GM19455 (cell line): ENCODE data around the gene RASGEF1C.
"Not testable (repeated sequence)": the region's sequence is repeated elsewhere in the genome, so short reads cannot be mapped to it uniquely, and the experiment has no call there.

Source experiments
- ATAC-seq: cut with Tn5 transposase; IDR thresholded peaks from one replicate; pipeline ENCODE4 v1.9.1; 2021; ENCODE audit not compliant: unreplicated experiment

Gene RASGEF1C

GRCh38 chr5:180137401-180138213 lies 71.4 kb downstream of the RASGEF1C start:
- ATAC-seq = no peak

DNA sequence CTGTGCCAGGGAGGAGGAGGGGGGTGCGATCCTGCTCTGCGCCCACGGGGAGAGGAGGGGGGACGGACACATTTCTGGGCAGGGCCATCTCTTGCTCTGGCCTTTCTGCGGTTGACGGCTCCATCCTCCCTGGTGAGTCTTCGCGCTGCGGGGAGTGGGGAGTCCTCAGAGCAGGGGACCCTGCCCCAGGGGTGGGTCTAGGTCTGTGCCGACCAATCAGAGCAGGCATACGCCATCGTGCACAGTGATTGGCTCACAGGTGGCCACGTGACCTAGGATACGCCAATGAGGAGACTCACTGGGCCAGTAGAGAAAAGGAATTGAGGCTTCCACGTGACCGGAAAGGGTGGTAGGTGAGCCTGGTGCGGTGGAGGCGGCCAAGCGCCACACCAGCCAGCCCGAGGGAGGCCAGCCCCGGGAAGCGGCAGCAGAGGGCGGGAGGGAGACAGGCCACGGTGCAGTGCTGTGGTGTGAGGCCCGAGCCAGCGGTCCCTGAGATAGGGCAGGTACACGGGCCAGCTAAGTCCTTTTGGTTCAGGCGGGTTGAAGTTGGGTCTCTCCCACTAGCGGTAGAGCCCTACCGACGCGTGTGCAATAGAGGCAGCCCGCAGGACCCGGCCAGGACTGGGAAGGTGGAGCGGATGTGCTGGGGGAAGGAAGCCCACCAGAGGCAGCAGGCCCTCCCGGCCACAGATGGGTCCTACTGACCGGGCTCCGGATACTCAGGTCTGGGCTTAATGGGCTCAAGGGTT lies 72.2 kb downstream of the RASGEF1C start:
- ATAC-seq = no peak

GRCh38 chr5:180135967-180136629 lies 72.9 kb downstream of the RASGEF1C start:
- no peak for ATAC-seq

GRCh38 chr5:180135128-180135955 lies 73.7 kb downstream of the RASGEF1C start:
- no peak for ATAC-seq

GRCh38 chr5:180133971-180134508 lies 75.0 kb downstream of the RASGEF1C start:
- no peak for ATAC-seq

- ATAC-seq = no peak
Observed at GRCh38 chr5:180133551-180133950, 75.5 kb downstream of the RASGEF1C start.

- ATAC-seq = no peak
Observed at GRCh38 chr5:180133060-180133459, 76.0 kb downstream of the RASGEF1C start.

DNA sequence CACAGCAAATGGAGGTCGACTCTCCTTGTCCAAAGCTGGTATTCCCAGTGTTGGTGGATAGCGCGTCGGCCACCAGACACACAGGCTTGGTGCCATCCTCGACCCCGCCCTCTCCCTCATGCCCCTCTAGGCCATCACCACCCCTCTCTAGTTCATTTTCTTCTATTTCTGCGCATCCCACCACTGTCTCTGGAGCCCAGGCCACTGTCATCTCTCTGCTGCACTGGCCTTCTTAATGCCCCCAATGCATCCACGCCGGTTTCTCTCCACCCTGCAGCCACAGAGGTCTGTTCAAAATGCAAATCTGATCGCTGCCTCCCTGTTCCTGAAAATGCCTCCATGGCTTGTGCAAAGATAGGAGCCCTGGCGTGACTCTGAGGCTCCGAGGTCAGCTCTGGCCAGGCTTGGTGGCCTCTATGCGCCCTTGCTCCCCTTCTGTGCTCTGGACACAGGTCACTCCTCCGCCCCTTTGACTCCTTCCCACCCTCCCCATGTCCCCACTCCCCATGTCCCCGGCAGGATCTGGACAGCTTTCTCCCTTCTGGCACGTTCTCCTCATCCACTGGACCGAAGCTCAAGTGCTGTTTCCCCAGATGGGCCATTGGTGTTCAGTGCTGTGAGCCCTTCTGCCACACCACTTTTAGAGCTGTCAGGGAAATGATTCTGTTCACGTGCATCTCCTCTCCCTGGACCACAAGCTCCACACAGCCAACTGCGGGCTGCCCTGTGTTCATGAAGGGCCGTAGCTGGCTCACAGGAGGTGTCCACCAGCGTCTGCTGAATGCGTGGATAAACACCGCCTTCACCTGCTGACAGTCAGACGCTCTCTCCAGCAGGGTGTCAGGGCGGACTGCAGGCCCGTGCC lies 77.9 kb downstream of the RASGEF1C start:
- no peak for ATAC-seq

GRCh38 chr5:180130291-180130869 lies 78.6 kb downstream of the RASGEF1C start:
- no peak for ATAC-seq

GRCh38 chr5:180129291-180130190 lies 79.5 kb downstream of the RASGEF1C start:
- ATAC-seq = no peak

GRCh38 chr5:180128671-180129261 lies 80.2 kb downstream of the RASGEF1C start:
- ATAC-seq = no peak

- no peak for ATAC-seq
Observed at GRCh38 chr5:180127682-180128670, 81.0 kb downstream of the RASGEF1C start.

DNA sequence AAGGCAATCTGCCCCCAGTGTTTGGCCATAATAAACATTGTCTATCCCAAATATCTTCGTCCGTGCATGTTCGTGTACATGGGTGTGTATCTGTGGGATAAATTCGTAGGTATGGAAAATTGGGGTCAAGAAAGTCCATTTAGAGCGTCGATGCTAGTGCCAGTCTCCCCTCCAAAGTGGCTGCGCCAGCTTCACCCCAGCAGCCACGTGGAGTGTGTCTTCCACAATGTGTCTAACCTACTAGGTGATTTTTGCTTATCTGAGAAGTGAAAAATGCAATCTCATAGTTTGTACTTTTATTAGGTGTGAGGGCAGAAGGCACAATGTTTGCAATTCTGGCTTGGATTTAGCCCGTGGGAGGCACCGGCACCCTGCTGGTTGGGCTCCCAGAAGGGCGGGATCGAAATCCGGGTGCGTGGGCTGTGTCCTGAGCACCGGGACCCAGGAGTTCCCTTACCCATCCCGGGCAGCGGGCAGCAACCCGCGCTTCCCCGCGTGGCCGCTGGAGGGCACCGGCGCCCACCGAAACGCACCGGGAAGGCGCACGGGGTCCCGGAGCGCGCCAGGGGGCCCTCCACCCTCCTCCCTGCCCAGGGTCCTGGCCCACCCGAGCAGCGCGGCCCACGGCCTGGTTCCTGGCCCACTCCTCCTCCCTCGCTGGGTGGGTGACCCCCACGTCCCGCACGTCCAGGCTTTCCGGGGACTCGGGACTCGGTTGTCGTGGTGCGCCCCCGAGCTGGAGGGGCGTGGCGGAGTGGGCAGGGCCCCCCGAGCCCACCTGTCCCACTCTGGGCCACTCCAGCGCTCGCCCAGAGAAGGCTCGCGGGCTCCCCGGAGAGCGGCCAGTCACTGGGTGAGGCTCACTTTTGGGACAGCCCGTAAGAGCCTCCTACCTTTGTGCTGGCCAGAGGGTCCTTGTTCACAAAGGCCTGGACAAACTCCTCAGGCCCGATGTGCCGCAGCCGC lies 82.0 kb downstream of the RASGEF1C start:
- no peak for ATAC-seq

- not testable (repeated sequence) for ATAC-seq
Observed at GRCh38 chr5:180126156-180126555, 82.9 kb downstream of the RASGEF1C start.

DNA sequence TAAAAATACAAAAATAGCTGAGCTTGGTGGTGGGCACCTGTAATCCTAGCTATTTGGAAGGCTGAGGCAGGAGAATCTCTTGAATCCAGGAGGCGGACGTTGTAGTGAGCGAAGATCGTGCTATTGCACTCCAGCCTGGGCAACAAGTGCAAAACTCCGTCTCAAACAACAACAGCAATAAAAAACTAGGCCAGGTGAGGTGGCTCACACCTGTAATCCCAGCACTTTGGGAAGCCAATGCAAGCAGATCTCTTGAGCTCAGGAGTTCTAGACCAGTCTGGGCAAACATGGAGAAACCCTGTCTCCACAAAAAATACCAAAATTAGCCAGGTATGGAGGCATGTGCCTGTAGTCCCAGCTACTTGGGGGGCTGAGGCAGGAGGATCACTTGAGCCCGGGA lies 84.3 kb downstream of the RASGEF1C start:
- ATAC-seq = not testable (repeated sequence)
